HT-29 (cell line): ENCODE measurements around the gene ASL. TPM values are rescaled to one million over a fixed set of nuclear protein-coding genes. Genes with fewer than 3 reads are reported as not detected.
"Not testable (repeated sequence)": the region's sequence is repeated elsewhere in the genome, so short reads cannot be mapped to it uniquely, and the experiment has no call there.

ENCODE experiments used
- DNase-seq: peaks from one replicate; pipeline ENCODE4 v3.0.0-alpha.2; 2015; ENCODE audit warnings: low spot score
- total RNA-seq: library from RNA; depleted of rRNA; stranded (reverse); fragments of >200 nt; shearing (Covaris generic); gene quantifications from 2 replicates; pipeline ENCODE4 v1.2.3, GENCODE V29; 2014; rRNA removed

Gene ASL
- total RNA-seq, 1 experiment from 2014 or later = 173 TPM

DNA sequence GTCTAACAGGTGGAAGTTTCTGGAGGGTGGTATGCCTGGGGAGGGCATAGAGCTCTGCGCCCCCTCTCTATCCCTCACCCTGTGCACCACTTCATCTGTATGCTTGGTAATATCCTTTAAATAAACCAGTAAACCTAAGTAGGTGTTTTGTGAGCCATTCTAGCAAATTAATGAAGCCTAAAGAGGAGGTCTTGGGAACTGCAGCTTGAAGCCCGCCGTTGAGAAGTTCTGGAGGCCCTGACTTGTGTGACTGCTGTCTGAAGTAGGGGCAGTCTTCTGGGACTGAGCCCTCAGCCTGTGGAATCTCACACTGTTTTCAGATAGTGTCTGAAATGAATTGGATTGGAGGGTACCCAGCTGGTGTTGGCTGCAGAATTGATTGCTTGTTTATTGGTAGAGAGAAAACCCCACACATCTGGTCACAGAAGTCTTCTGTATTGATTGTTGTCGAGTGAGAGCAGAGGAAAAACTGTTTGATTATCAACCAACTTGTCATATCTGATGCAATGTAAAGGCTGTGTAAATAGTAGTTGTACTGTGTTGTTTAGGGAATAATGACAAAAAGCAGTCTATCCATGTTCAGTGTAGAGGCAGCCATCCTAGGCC is 43.7 kb downstream of the ASL start:
- DNase-seq = no peak

DNA sequence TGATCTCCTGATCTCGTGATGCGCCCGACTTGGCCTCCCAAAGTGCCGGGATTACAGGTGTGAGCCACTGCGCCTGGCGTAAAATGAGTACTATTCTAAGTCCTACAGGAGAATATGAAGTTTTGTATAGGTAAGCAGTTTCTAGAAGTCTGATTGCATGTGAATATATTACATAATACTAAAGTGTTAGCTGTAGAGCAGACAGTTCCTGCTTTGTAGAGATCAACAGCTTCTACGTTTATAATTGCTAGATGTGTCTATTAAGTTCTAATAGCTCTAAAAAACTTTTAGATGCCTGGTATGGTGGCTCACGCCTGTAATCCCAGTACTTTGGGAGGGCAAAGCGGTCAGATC is 47.5 kb downstream of the ASL start:
- no peak for DNase-seq

DNA sequence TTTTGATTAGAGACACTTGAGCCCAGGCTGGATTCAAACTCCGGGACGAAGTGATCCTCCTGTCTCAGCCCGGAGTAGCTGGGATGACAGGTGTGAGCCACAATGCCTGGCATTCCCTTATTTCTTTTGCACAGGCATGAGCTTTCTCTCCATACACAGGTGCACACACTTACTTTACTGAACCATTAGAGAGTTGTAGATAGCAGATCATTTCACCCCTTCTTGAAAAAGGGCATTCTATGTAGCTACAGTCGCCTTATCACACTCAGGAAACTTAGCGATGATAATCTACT is 48.9 kb downstream of the ASL start:
- DNase-seq = not testable (repeated sequence)

DNA sequence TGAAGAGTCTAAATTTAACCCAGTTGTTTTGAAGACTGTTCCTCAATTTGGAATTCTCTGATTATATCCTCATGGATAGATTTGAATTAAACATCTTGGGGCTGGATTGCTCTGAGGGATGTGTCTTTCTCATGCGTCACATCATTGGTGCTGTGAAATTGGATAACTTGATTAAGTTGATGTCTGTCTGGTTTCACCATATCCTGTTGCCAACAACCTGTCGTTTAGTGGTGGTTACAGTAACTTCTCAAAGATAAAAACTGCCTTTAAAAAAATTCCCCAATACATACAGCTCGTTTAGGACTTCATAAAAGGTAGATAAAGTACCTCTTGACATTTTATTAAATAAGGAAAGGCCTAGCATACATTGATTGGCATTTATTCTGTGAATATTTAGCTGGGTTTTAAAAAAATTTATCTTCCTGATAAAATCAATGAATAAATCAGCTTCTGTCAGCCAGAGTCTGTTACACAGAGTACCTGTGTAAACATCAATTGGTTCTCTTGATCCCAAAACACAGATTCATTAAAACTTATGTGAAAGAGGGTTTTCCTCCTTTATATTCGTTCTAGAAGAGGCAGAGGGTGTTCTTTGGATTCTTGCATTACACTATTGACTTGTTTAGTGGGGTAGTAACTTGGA is 49.6 kb downstream of the ASL start:
- DNase-seq = no peak

DNA sequence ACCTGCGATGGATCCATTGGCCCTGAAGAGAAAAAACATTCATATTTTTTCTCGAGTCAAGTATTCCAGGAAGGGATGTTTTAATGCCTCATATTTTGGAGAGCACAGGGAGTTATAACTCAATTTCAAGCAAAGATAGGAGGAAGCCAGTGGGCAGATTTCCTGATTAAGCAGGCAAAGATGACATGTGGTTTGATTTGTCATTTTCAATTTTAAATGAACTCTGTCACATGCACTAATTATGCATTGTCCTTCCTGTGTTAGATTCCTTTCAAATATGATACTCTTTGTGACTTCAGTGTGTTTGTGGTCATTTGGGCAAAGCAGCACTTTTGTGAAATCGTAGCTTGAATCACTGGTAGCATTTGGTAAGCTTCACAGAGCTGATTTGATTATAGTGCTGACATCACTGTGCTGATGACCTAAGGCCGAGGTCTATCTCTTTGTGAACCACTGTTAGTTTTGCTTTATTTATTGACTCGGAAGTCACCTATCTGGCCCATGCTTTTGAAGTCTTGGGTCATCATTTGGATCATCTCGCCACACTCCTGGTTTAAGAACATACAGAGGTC is 50.2 kb downstream of the ASL start:
- not testable (repeated sequence) for DNase-seq

DNA sequence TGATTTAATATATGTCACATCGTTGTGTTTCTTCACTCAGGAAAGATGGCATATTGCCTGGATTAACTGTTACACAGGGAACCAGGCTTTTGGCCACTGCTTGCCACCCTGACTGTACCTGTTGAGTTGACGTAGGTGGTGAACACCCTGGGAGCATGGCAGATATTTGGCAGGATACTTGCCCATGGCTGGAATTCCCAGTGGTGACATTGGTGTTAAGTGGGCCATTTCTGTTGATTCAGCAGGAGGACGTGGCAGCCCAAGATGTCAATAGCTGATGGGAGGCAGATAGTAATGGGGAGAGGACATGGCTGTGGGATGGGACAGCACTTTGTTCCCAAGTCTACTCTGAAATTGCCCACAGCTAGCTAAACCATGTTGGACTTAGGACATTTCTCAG is 51.6 kb downstream of the ASL start:
- DNase-seq = not testable (repeated sequence)

DNA sequence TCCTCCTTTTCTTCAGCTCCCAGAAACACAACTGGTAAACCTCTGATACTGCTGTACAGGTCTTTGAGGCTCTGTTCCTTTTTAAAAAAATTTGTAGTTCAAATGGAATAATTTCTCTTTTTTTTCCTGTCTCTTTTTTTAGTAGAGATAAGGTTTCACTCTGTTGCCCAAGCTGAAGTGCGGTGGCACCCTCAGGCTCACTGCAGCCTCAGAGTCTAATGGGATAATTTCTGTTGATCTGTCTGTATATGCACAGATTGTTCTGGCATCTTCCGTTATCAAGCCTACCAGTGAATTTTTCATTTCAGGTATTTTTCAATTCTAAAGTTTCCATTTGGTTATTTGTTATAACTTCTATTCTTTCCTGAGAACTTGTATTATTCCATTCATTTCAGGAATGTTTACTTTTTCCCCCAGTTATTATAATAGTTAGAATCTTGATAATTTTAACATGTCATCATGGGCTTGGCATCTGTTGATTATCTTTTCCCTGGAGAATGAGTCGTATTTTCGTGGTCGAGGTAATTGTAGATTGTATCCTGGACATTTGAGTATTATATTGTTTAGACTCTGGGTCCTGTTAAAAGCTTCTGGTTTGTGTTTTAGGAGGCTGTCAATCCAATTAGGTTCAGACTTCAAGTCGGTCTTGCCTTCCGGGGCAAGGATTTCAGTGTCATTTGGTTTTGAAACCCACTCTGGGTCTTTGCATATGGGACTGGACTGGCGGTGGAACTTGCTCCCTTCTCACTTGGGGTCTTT is 63.6 kb downstream of the ASL start:
- DNase-seq = no peak

DNA sequence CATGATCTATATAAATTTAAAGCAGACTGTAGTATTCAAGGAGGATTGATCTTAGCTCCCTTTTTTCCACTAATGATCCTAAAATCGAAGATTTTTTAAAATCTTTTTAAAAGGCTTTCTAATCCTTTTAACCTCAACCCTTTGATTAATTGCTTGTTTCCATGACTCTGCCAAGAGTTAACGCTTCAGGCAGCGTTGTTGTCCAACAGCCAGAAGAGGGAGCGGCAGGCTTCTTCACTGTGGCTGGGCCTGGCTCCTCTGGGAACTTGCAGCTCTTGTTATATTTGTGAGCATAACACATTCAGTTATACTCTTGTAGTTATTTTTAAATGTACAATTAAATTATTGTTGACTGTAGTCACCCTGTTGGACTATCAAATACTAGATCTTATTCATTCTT is 65.3 kb downstream of the ASL start:
- DNase-seq = peak; percentile 52

DNA sequence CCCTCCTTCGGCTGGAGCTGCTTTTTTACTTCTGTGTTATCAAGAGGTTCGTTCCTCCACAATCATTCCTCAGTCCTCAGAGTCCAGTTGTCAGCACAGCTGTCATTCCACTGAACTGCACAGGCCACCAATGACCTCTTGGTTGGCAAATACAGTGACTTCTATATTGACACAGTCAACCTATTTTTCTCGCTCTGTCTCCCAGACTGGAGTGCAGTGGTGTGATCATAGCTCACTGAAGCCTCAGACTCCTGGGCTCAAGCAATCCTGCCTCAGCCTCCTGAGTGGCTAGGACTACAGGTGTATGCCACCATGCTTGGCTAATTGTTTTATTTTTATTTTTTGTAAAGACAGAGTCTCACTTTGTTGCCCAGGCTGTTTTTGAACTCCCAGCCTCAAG is 66.7 kb downstream of the ASL start:
- DNase-seq = no peak

DNA sequence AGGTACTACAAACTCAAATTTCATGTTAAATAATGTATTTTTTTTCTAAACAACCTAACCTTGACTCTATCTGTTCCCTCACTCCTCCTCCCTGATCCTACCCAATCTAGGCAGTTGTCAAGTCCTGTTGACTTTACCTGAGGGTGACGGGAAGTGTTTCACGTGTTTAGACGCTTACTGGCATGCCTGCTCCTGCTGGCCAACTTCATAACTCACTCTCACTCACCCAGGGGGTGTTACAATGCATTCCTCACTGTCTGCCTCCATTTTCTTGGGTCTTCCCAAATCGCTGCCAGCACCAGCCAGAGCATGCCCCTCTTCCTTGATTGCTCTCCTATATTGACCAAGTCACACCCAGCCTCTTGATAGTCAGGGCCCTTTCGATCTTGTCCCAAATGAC is 67.4 kb downstream of the ASL start:
- DNase-seq = no peak

Other genes starting within 250 kb of the ASL start
- 12.0 and 13.3 TPM in 2 replicates for gene VKORC1L1, start 202.7 kb upstream of the ASL start, total RNA-seq
- 67.0 and 84.3 TPM in 2 replicates for gene GUSB, start 93.6 kb upstream of the ASL start, total RNA-seq
- 38.0 and 44.2 TPM in 2 replicates for gene CRCP, start 39.0 kb downstream of the ASL start, total RNA-seq
- gene TPST1, start 129.5 kb downstream of the ASL start, total RNA-seq = 0.41 and 1.0 TPM in 2 replicates